HL-60 (cell line): Measurements from ENCODE around the gene CCDC127.

Source experiments
- DNase-seq, 2 experiments: peaks; one replicate each; pipeline ENCODE4 v3.0.0-alpha.2; 2010 to 2020; ENCODE audit warnings: low read depth in 1 of 2, low spot score in 1 of 2
- H3K27ac ChIP-seq: fragments of 250-450 bp; sonication (Bioruptor Pico); replicated peaks from 2 replicates; pipeline ENCODE4 v1.5.1; 2020; ENCODE audit warnings: mild to moderate bottlenecking, moderate library complexity
- H3K27me3 ChIP-seq: fragments of 250-450 bp; sonication (Bioruptor Pico); 2 replicates; pipeline ENCODE4 v1.5.1; 2021; ENCODE audit warnings: mild to moderate bottlenecking, moderate library complexity; ENCODE audit not compliant: insufficient read depth, poor library complexity, severe bottlenecking
- H3K4me3 ChIP-seq: replicated peaks from 2 replicates; pipeline ENCODE4 v1.5.1; 2011; ENCODE audit warnings: mild to moderate bottlenecking, control low read depth, low read length; ENCODE audit not compliant: insufficient read depth
- CTCF ChIP-seq: IDR thresholded peaks from one replicate; pipeline ENCODE4 v1.5.1; 2011; ENCODE audit warnings: low read length, control low read depth, inconsistent platforms; ENCODE audit not compliant: insufficient read depth
- GABPA ChIP-seq: IDR thresholded peaks from 2 replicates; pipeline ENCODE4 v1.6.1; 2012; ENCODE audit warnings: low read depth
- POLR2AphosphoS5 ChIP-seq: IDR thresholded peaks from 2 replicates; pipeline ENCODE4 v1.6.1; 2012; ENCODE audit warnings: low read depth
- SPI1 ChIP-seq: IDR thresholded peaks from 2 replicates; pipeline ENCODE4 v1.6.1; 2012; ENCODE audit warnings: low read depth, mild to moderate bottlenecking, borderline replicate concordance
- TF ChIP-seq, protein P1 (sequence below): IDR thresholded peaks from 2 replicates; pipeline ENCODE4 v1.6.1; 2012; ENCODE audit warnings: low read depth; ENCODE audit not compliant: insufficient replicate concordance

Gene CCDC127

GRCh38 chr5:182126-182525 is 35.8 kb downstream of the CCDC127 start:
- H3K27ac ChIP-seq, result no peak overlapping the region
- TF ChIP-seq SPI1, result no peak
- no peak for TF ChIP-seq GABPA
- TF ChIP-seq, protein P1, sequence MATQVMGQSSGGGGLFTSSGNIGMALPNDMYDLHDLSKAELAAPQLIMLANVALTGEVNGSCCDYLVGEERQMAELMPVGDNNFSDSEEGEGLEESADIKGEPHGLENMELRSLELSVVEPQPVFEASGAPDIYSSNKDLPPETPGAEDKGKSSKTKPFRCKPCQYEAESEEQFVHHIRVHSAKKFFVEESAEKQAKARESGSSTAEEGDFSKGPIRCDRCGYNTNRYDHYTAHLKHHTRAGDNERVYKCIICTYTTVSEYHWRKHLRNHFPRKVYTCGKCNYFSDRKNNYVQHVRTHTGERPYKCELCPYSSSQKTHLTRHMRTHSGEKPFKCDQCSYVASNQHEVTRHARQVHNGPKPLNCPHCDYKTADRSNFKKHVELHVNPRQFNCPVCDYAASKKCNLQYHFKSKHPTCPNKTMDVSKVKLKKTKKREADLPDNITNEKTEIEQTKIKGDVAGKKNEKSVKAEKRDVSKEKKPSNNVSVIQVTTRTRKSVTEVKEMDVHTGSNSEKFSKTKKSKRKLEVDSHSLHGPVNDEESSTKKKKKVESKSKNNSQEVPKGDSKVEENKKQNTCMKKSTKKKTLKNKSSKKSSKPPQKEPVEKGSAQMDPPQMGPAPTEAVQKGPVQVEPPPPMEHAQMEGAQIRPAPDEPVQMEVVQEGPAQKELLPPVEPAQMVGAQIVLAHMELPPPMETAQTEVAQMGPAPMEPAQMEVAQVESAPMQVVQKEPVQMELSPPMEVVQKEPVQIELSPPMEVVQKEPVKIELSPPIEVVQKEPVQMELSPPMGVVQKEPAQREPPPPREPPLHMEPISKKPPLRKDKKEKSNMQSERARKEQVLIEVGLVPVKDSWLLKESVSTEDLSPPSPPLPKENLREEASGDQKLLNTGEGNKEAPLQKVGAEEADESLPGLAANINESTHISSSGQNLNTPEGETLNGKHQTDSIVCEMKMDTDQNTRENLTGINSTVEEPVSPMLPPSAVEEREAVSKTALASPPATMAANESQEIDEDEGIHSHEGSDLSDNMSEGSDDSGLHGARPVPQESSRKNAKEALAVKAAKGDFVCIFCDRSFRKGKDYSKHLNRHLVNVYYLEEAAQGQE, result no peak
- no peak for TF ChIP-seq CTCF
- no peak for TF ChIP-seq POLR2AphosphoS5
- H3K27me3 ChIP-seq, result peaks cover 4% of the 10 kb centered on the region
- no peak for DNase-seq
- no peak overlapping the region for H3K4me3 ChIP-seq

GRCh38 chr5:181566-181965 is 36.4 kb downstream of the CCDC127 start:
- H3K27me3 ChIP-seq, result peaks cover 4% of the 10 kb centered on the region
- H3K4me3 ChIP-seq, result no peak overlapping the region
- no peak for TF ChIP-seq CTCF
- TF ChIP-seq, protein P1, result no peak
- no peak for TF ChIP-seq SPI1
- no peak for TF ChIP-seq POLR2AphosphoS5
- no peak for TF ChIP-seq GABPA
- H3K27ac ChIP-seq, result no peak overlapping the region
- DNase-seq, result no peak

GRCh38 chr5:181160-181559 is 36.8 kb downstream of the CCDC127 start:
- TF ChIP-seq, protein P1, result no peak
- TF ChIP-seq POLR2AphosphoS5 (no peak), CTCF (no peak)
- Histone ChIP-seq H3K27ac (no peak overlapping the region), H3K27me3 (peaks cover 4% of the 10 kb centered on the region), H3K4me3 (no peak overlapping the region)
- no peak for DNase-seq
